GM12892 (cell line): Measurements from ENCODE around the gene TMEM187.

Experiments
- DNase-seq: peaks from one replicate; pipeline ENCODE4 v3.0.0; 2011; ENCODE audit not compliant: insufficient read length
- FAIRE-seq: peaks from 2 replicates; lab custom pipeline; 2011; peaks lifted over from hg19 to GRCh38; lab: Jason Lieb, UNC
- POLR2A ChIP-seq: IDR thresholded peaks from 2 replicates; pipeline ENCODE4 v1.6.1; 2011; ENCODE audit warnings: low read depth, low read length, control low read depth
- POLR2AphosphoS5 ChIP-seq: IDR thresholded peaks from 2 replicates; pipeline ENCODE4 v1.6.1; 2011; ENCODE audit warnings: low read depth, low read length, control low read depth
- TAF1 ChIP-seq: IDR thresholded peaks from 2 replicates; pipeline ENCODE4 v1.6.1; 2011; ENCODE audit warnings: low read depth, mild to moderate bottlenecking, control low read depth, low read length, borderline replicate concordance

Gene TMEM187

GRCh38 chrX:154030266-154030665 is 57.7 kb downstream of the TMEM187 start:
- no peak for DNase-seq
- FAIRE-seq, result no peak
- TF ChIP-seq POLR2AphosphoS5, result no peak

GRCh38 chrX:154030715-154031305 is 58.3 kb downstream of the TMEM187 start:
- TF ChIP-seq POLR2A (no peak), POLR2AphosphoS5 (no peak), TAF1 (no peak)
- FAIRE-seq (no peak), DNase-seq (no peak)

GRCh38 chrX:154032160-154032559 is 59.6 kb downstream of the TMEM187 start:
- no peak for TF ChIP-seq POLR2A
- no peak for TF ChIP-seq TAF1
- DNase-seq, result no peak
- no peak for FAIRE-seq

DNA sequence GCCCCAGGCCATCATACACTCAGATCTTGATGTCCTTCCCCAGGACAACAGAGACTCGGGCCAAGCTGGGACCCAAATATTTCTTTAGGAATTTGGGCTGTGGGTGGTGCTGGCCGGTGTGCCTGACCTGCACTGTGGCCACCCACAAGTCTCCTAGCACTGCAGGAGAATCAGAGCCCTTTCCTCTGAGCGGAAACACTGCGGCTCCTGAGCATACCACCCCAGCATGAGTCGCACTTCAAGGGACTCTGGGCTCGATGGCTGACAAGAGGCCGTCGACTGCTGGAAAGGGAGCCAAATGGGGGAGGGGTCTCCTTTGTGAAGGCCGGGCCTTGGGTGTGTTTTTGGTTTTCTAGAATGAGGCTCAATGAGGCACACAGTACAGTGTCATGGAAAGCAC is 60.1 kb downstream of the TMEM187 start:
- TF ChIP-seq TAF1 (no peak), POLR2A (no peak), POLR2AphosphoS5 (no peak)
- DNase-seq (no peak), FAIRE-seq (no peak)
